Activated T-cell treated with anti-CD3 and anti-CD28 coated beads for 48 hours (primary cell): ENCODE measurements around the gene SIRPB1.
A peak's percentile ranks its signal among the peaks of the same experiment; 100 is the strongest.
"Not testable (repeated sequence)": the region's sequence is repeated elsewhere in the genome, so short reads cannot be mapped to it uniquely, and the experiment has no call there.

ENCODE experiments used
- DNase-seq: peaks from one replicate; pipeline ENCODE4 v3.0.0-alpha.2; 2020; ENCODE audit warnings: low read depth

The SIRPB1 gene

GRCh38 chr20:1588533-1589460 is 31.0 kb downstream of the SIRPB1 start:
- DNase-seq: no peak

GRCh38 chr20:1587781-1588532 is 31.9 kb downstream of the SIRPB1 start:
- no peak for DNase-seq

GRCh38 chr20:1579488-1579887 is 40.3 kb downstream of the SIRPB1 start:
- no peak for DNase-seq

GRCh38 chr20:1577906-1578305 is 41.9 kb downstream of the SIRPB1 start:
- DNase-seq: no peak

GRCh38 chr20:1577313-1577712 is 42.5 kb downstream of the SIRPB1 start:
- not testable (repeated sequence) for DNase-seq

GRCh38 chr20:1576641-1577040 is 43.2 kb downstream of the SIRPB1 start:
- DNase-seq: no peak

GRCh38 chr20:1576003-1576402 is 43.8 kb downstream of the SIRPB1 start:
- peak; percentile 18 for DNase-seq

GRCh38 chr20:1571583-1571982 is 48.2 kb downstream of the SIRPB1 start:
- DNase-seq: not testable (repeated sequence)
